ENCODE data around the gene PTPRN2. TPM values are rescaled to one million over a fixed set of nuclear protein-coding genes. Genes with fewer than 3 reads are reported as not detected.

PTPRN2 gene
- total and polyA plus RNA-seq, 4 experiments from 2014 or later, result 1.7 to 2.6 (median 1.9) TPM

GRCh38 chr7:157664034-157664433 lies 923.6 kb downstream of the PTPRN2 start:
- Mint-ChIP-seq H3K9me3 (peaks cover 0 to 4% (median 1%) of the 10 kb centered on the region in 8 donors), H3K27ac (no peak overlapping the region), H3K4me1 (peaks cover 15 to 23% (median 16%) of the 10 kb centered on the region in 4 donors), H3K36me3 (no peaks in the 10 kb centered on the region), H3K27me3 (peaks cover 3 to 6% of the 10 kb centered on the region in 2 donors), H3K4me3 (no peak overlapping the region)
- Histone ChIP-seq H3K36me3 (ENCODE audit: insufficient read depth, low read length) (no peaks in the 10 kb centered on the region), H3K4me1 (ENCODE audit: insufficient read depth, low read length) (peaks cover 14% of the 10 kb centered on the region), H3K27ac (ENCODE audit: low read depth, low read length) (no peak overlapping the region), H3K9me3 (ENCODE audit: control insufficient read depth in 1 of 2, low read length in 2 of 2) (no peaks in the 10 kb centered on the region), H3K4me3 (ENCODE audit: low read length in 2 of 2) (no peak overlapping the region), H3K27me3 (ENCODE audit: insufficient read depth, low read length) (no peaks in the 10 kb centered on the region)
- intact Hi-C loops (cut with micrococcal nuclease), result no loop called here
- no peak for DNase-seq
- ChIA-PET CTCF (ENCODE audit: partially characterized antibody) (no interaction called here), POLR2A (ENCODE audit: partially characterized antibody) (no interaction called here)

- Mint-ChIP-seq H3K4me1 (peaks cover 10 to 20% (median 11%) of the 10 kb centered on the region in 4 donors), H3K4me3 (no peak overlapping the region), H3K27me3 (no peaks in the 10 kb centered on the region), H3K27ac (no peak overlapping the region), H3K36me3 (no peaks in the 10 kb centered on the region), H3K9me3 (peaks cover 0 to 4% (median 1%) of the 10 kb centered on the region in 8 donors)
- no peak for DNase-seq
- intact Hi-C loops (cut with micrococcal nuclease), result no loop called here
- ChIA-PET CTCF (ENCODE audit: partially characterized antibody) (no interaction called here), POLR2A (ENCODE audit: partially characterized antibody) (no interaction called here)
- no peaks in the 10 kb centered on the region for H3K9me3 ChIP-seq (ENCODE audit: control insufficient read depth in 1 of 2, low read length in 2 of 2)
- H3K4me1 ChIP-seq (ENCODE audit: insufficient read depth, low read length), result peaks cover 9% of the 10 kb centered on the region
- H3K4me3 ChIP-seq (ENCODE audit: low read length in 2 of 2), result no peak overlapping the region
- H3K27ac ChIP-seq (ENCODE audit: low read depth, low read length), result no peak overlapping the region
- H3K27me3 ChIP-seq (ENCODE audit: insufficient read depth, low read length), result no peaks in the 10 kb centered on the region
- no peaks in the 10 kb centered on the region for H3K36me3 ChIP-seq (ENCODE audit: insufficient read depth, low read length)
Observed at GRCh38 chr7:157662981-157663716, 924.5 kb downstream of the PTPRN2 start.

- H3K4me1 Mint-ChIP-seq, result peaks cover 9 to 16% (median 10%) of the 10 kb centered on the region in 4 donors
- ChIA-PET CTCF (ENCODE audit: partially characterized antibody) (no interaction called here), POLR2A (ENCODE audit: partially characterized antibody) (no interaction called here)
- no peak overlapping the region for H3K27ac Mint-ChIP-seq
- Histone ChIP-seq H3K36me3 (ENCODE audit: insufficient read depth, low read length) (no peaks in the 10 kb centered on the region), H3K9me3 (ENCODE audit: control insufficient read depth in 1 of 2, low read length in 2 of 2) (no peaks in the 10 kb centered on the region), H3K27ac (ENCODE audit: low read depth, low read length) (no peak overlapping the region), H3K4me1 (ENCODE audit: insufficient read depth, low read length) (peaks cover 8% of the 10 kb centered on the region), H3K27me3 (ENCODE audit: insufficient read depth, low read length) (no peaks in the 10 kb centered on the region), H3K4me3 (ENCODE audit: low read length in 2 of 2) (no peak overlapping the region)
- H3K36me3 Mint-ChIP-seq, result no peaks in the 10 kb centered on the region
- no peak overlapping the region for H3K4me3 Mint-ChIP-seq
- intact Hi-C loops (cut with micrococcal nuclease), result no loop called here
- peaks cover 0 to 4% (median 1%) of the 10 kb centered on the region in 8 donors for H3K9me3 Mint-ChIP-seq
- H3K27me3 Mint-ChIP-seq, result no peaks in the 10 kb centered on the region
- no peak for DNase-seq
Observed at GRCh38 chr7:157662110-157662791, 925.4 kb downstream of the PTPRN2 start.

GRCh38 chr7:157661611-157661975 lies 926.0 kb downstream of the PTPRN2 start:
- Mint-ChIP-seq H3K4me1 (peaks cover 9 to 16% (median 10%) of the 10 kb centered on the region in 4 donors), H3K27ac (no peak overlapping the region), H3K4me3 (no peak overlapping the region), H3K36me3 (no peaks in the 10 kb centered on the region), H3K27me3 (no peaks in the 10 kb centered on the region), H3K9me3 (peaks cover 0 to 4% (median 1%) of the 10 kb centered on the region in 8 donors)
- intact Hi-C loops (cut with micrococcal nuclease), result no loop called here
- peaks cover 8% of the 10 kb centered on the region for H3K4me1 ChIP-seq (ENCODE audit: insufficient read depth, low read length)
- no peaks in the 10 kb centered on the region for H3K9me3 ChIP-seq (ENCODE audit: control insufficient read depth in 1 of 2, low read length in 2 of 2)
- no peak overlapping the region for H3K27ac ChIP-seq (ENCODE audit: low read depth, low read length)
- no peak for DNase-seq
- H3K4me3 ChIP-seq (ENCODE audit: low read length in 2 of 2), result no peak overlapping the region
- no peaks in the 10 kb centered on the region for H3K36me3 ChIP-seq (ENCODE audit: insufficient read depth, low read length)
- CTCF ChIA-PET (ENCODE audit: partially characterized antibody), result no interaction called here
- POLR2A ChIA-PET (ENCODE audit: partially characterized antibody), result no interaction called here
- H3K27me3 ChIP-seq (ENCODE audit: insufficient read depth, low read length), result no peaks in the 10 kb centered on the region

GRCh38 chr7:157660971-157661610 lies 926.5 kb downstream of the PTPRN2 start:
- H3K4me3 ChIP-seq (ENCODE audit: low read length in 2 of 2), result no peak overlapping the region
- no peak overlapping the region for H3K27ac ChIP-seq (ENCODE audit: low read depth, low read length)
- H3K27me3 Mint-ChIP-seq, result no peaks in the 10 kb centered on the region
- no peak overlapping the region for H3K27ac Mint-ChIP-seq
- H3K4me1 Mint-ChIP-seq, result peaks cover 9 to 16% (median 10%) of the 10 kb centered on the region in 4 donors
- no peaks in the 10 kb centered on the region for H3K9me3 ChIP-seq (ENCODE audit: control insufficient read depth in 1 of 2, low read length in 2 of 2)
- no peak for DNase-seq
- intact Hi-C loops (cut with micrococcal nuclease), result no loop called here
- no peaks in the 10 kb centered on the region for H3K36me3 Mint-ChIP-seq
- CTCF ChIA-PET (ENCODE audit: partially characterized antibody), result interaction anchor here (1.1 kb wide), 1 partner anchor 228 kb away, joined by 3 read pairs; no protein-coding TSS in a partner anchor
- no peaks in the 10 kb centered on the region for H3K36me3 ChIP-seq (ENCODE audit: insufficient read depth, low read length)
- H3K27me3 ChIP-seq (ENCODE audit: insufficient read depth, low read length), result no peaks in the 10 kb centered on the region
- POLR2A ChIA-PET (ENCODE audit: partially characterized antibody), result no interaction called here
- no peak overlapping the region for H3K4me3 Mint-ChIP-seq
- H3K9me3 Mint-ChIP-seq, result peaks cover 0 to 4% (median 1%) of the 10 kb centered on the region in 8 donors
- peaks cover 8% of the 10 kb centered on the region for H3K4me1 ChIP-seq (ENCODE audit: insufficient read depth, low read length)

- Histone ChIP-seq H3K9me3 (ENCODE audit: control insufficient read depth in 1 of 2, low read length in 2 of 2) (no peaks in the 10 kb centered on the region), H3K36me3 (ENCODE audit: insufficient read depth, low read length) (no peaks in the 10 kb centered on the region), H3K27ac (ENCODE audit: low read depth, low read length) (no peak overlapping the region), H3K4me1 (ENCODE audit: insufficient read depth, low read length) (peaks cover 8% of the 10 kb centered on the region), H3K4me3 (ENCODE audit: low read length in 2 of 2) (no peak overlapping the region), H3K27me3 (ENCODE audit: insufficient read depth, low read length) (no peaks in the 10 kb centered on the region)
- no peak for DNase-seq
- Mint-ChIP-seq H3K27ac (peak overlapping the region in 1 of 7 donors; percentile 10), H3K4me3 (no peak overlapping the region), H3K4me1 (peaks cover 9 to 16% (median 10%) of the 10 kb centered on the region in 4 donors), H3K27me3 (no peaks in the 10 kb centered on the region), H3K36me3 (no peaks in the 10 kb centered on the region), H3K9me3 (peaks cover 0 to 1% (median 0%) of the 10 kb centered on the region in 8 donors)
- intact Hi-C loops (cut with micrococcal nuclease), result no loop called here
- POLR2A ChIA-PET (ENCODE audit: partially characterized antibody), result no interaction called here
- CTCF ChIA-PET (ENCODE audit: partially characterized antibody), result no interaction called here
Observed at GRCh38 chr7:157658851-157659412, 928.7 kb downstream of the PTPRN2 start.

All from CD4-positive, alpha-beta memory T cell (primary cell).